CD4-positive, alpha-beta T cell (primary cell): ENCODE measurements around the gene CEP72. TPM values are rescaled to one million over a fixed set of nuclear protein-coding genes. Genes with fewer than 3 reads are reported as not detected.
A peak's percentile ranks its signal among the peaks of the same experiment; 100 is the strongest.

Experiments used
- ATAC-seq: fragments of 200-7000 bp; cut with Tn5 transposase; one replicate; pipeline ENCODE4 v1.10.0; 2022; ENCODE audit warnings: mild to moderate bottlenecking; ENCODE audit not compliant: poor library complexity
- CTCF ChIA-PET: fragments of 350-600 bp; sonication (Branson Sonifier 250); formaldehyde crosslinking; loops from one replicate; lab custom pipeline; 2021; ENCODE audit warnings: antibody characterized with exemption, inconsistent platforms; lab: Charles Lee
- POLR2A ChIA-PET: fragments of 350-600 bp; sonication (Branson Sonifier 250); formaldehyde crosslinking; loops from one replicate; lab custom pipeline; 2021; ENCODE audit warnings: antibody characterized with exemption, inconsistent platforms; lab: Charles Lee
- DNase-seq, 14 experiments: peaks; one replicate each; pipeline ENCODE4 v3.0.0-alpha.2; 2013 to 2020; ENCODE audit warnings: mixed read lengths in 2 of 14
- H3K27ac ChIP-seq, 2 donors: one replicate each; pipeline versions ENCODE4 v1.5.1 to v1.7.0; 2013; ENCODE audit warnings: low read length in 2 of 2, low read depth in 1 of 2, mild to moderate bottlenecking in 1 of 2
- H3K27me3 ChIP-seq, 2 experiments: 1 replicate in 1 of 2; 2 replicates in 1 of 2; pipeline versions ENCODE4 v1.6.1 to v1.7.0; 2013; ENCODE audit warnings: low read length in 2 of 2, control low read depth in 1 of 2, mild to moderate bottlenecking in 1 of 2, moderate library complexity in 1 of 2; ENCODE audit not compliant: insufficient read depth in 2 of 2, control insufficient read depth in 1 of 2
- H3K36me3 ChIP-seq: one replicate; pipeline ENCODE4 v1.6.1; 2013; ENCODE audit warnings: low read length, control low read depth; ENCODE audit not compliant: insufficient read depth
- H3K4me1 ChIP-seq: one replicate; pipeline ENCODE4 v1.6.1; 2013; ENCODE audit warnings: low read length, control low read depth; ENCODE audit not compliant: insufficient read depth
- H3K4me3 ChIP-seq: one replicate; pipeline ENCODE4 v1.5.1; 2013; ENCODE audit warnings: mild to moderate bottlenecking, low read length, moderate library complexity
- H3K9me3 ChIP-seq, 2 experiments: 1 replicate in 1 of 2; 2 replicates in 1 of 2; pipeline versions ENCODE4 v1.6.1 to v1.7.0; 2013; ENCODE audit warnings: low read length in 2 of 2, mild to moderate bottlenecking in 2 of 2, control low read depth in 1 of 2, moderate library complexity in 1 of 2; ENCODE audit not compliant: control insufficient read depth in 1 of 2, insufficient read depth in 1 of 2
- H3K27ac Mint-ChIP-seq: one replicate; pipeline ENCODE4 v1.8.0; 2020; ENCODE audit warnings: mixed read lengths
- H3K27me3 Mint-ChIP-seq: one replicate; pipeline ENCODE4 v1.8.0; 2021; ENCODE audit warnings: mixed read lengths
- H3K36me3 Mint-ChIP-seq: one replicate; pipeline ENCODE4 v1.8.0; 2021; ENCODE audit warnings: low read depth, mixed read lengths
- H3K4me1 Mint-ChIP-seq: one replicate; pipeline ENCODE4 v1.8.0; 2021; ENCODE audit warnings: low read depth, mixed read lengths
- H3K4me3 Mint-ChIP-seq: one replicate; pipeline ENCODE4 v1.8.0; 2020; ENCODE audit warnings: mild to moderate bottlenecking, mixed read lengths
- H3K9me3 Mint-ChIP-seq: one replicate; pipeline ENCODE4 v1.8.0; 2020; ENCODE audit warnings: mixed read lengths
- intact Hi-C, 2 experiments: fragments of 100-400 bp; cut with DNase I in 1 of 2; cut with micrococcal nuclease in 1 of 2; formaldehyde crosslinking; loops; one replicate each; pipeline versions ENCODE4 v1.15.1 to v1.9.0; 2023 to 2025; cut with DNase I, micrococcal nuclease
- total RNA-seq, 174 experiments: library from RNA in 2 of 174; stranded (reverse) in 2 of 174; gene quantifications; one replicate each; pipeline ENCODE4 v1.2.3 and lab custom pipeline; 2021 to 2026
- TF ChIP-seq, protein P1 (sequence below): fragments of 200-600 bp; IDR thresholded peaks from one replicate; pipeline ENCODE4 v1.8.0; 2022; ENCODE audit warnings: antibody characterized with exemption, mild to moderate bottlenecking

Gene CEP72
- total RNA-seq, 2 experiments from 2014 or later: 7.6 to 8.0 TPM

DNA sequence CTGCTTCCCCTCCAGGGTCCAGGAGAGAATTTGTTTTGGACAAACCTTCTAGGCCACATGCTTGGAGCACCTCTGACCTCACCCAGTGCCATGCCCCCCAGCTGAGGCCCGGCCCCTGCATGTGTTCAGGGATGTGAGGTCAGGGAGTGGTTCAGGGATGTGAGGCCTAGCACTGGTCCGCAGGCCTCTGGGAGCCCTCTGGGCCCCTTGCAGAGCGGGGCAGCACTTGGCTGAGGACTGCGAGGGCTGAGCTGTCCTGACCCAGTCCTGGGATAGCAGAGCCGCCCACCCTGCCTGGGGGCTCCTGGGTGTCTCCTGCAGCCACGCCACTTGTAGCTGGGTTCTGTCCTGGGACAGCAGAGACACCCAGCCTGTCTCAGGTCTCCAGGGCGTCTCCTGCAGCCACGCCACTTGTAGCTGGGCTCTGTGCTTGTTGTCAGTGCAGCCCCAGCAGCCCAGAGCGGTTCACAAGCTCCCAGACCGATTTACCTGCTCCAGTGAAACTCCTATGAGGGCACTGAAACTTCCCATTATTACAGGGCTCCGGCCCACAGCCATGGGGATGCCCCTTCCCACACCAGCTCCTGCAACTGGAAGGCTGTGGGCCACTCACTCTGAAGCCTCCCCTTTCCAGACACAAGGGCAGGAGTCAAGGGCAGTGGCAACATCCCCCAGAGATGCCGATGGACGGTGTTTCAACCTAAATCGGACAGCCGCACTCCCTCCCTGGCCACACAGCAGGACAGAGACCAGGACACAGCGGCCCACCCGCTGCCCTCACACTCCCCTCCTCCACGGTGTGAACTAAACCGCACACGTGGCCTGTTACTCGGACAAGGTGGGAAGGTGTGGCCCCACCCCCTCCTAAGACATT lies 5.4 kb upstream of the CEP72 start:
- Mint-ChIP-seq H3K9me3 (no peaks in the 10 kb centered on the region), H3K4me1 (peaks cover 20% of the 10 kb centered on the region), H3K27ac (no peak overlapping the region), H3K27me3 (peaks cover 20% of the 10 kb centered on the region), H3K4me3 (no peak overlapping the region), H3K36me3 (no peaks in the 10 kb centered on the region)
- Histone ChIP-seq H3K4me3 (no peak overlapping the region), H3K4me1 (peaks cover 15% of the 10 kb centered on the region), H3K27me3 (peaks cover 2 to 8% of the 10 kb centered on the region in 2 experiments), H3K9me3 (no peaks in the 10 kb centered on the region), H3K36me3 (no peaks in the 10 kb centered on the region), H3K27ac (no peak overlapping the region)
- DNase-seq (peak in 1 of 14 experiments; percentile 27), ATAC-seq (no peak)
- TF ChIP-seq, protein P1, sequence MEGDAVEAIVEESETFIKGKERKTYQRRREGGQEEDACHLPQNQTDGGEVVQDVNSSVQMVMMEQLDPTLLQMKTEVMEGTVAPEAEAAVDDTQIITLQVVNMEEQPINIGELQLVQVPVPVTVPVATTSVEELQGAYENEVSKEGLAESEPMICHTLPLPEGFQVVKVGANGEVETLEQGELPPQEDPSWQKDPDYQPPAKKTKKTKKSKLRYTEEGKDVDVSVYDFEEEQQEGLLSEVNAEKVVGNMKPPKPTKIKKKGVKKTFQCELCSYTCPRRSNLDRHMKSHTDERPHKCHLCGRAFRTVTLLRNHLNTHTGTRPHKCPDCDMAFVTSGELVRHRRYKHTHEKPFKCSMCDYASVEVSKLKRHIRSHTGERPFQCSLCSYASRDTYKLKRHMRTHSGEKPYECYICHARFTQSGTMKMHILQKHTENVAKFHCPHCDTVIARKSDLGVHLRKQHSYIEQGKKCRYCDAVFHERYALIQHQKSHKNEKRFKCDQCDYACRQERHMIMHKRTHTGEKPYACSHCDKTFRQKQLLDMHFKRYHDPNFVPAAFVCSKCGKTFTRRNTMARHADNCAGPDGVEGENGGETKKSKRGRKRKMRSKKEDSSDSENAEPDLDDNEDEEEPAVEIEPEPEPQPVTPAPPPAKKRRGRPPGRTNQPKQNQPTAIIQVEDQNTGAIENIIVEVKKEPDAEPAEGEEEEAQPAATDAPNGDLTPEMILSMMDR: no peak
- ChIA-PET POLR2A (no interaction called here), CTCF (no interaction called here)
- intact Hi-C loops: no loop called here

DNA sequence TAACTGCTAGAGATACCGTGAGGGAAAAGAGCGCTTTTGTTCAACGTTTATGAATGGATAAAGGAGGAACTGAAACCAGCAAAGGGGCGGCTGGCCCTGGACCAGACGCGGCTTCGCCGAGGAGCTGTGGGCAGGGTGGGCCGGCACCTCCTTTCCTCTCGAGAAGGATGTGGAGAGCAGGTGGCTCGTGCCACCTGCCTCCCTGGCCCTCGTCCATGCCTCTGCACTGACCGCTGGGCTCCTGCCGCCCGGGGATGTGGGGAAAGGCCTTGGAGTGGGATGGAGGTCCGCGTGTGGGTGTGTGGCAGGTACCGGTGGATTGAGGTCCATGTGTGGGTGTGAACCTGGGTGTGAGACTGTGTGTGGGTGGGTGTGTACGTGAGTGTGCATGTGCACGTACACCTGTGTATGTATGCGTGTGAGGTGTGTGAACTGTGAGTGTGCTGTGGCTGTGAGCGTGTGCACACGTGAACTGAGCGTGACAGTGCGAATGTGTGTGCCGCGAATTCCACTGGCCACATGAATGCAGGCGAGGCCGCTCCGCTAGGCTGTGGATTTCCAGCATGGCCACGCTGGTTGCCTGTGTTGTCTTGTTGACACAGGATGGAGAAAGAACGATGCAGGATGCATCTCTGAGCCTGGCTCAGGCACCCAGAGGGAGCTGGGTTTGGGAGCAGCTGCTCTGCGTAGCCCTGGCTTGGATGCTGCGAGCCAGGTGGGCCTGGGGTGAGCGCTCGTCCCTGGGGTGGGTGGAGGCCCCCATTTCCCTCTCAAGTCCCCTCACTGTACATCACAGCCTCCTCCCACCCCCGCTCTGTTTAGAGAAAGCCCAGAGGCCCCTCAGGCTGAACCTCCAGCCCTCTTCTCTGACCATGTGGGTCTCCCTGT lies 4.4 kb upstream of the CEP72 start:
- CTCF ChIA-PET: no interaction called here
- Mint-ChIP-seq H3K27me3 (peaks cover 20% of the 10 kb centered on the region), H3K4me1 (peaks cover 23% of the 10 kb centered on the region), H3K36me3 (peaks cover 3% of the 10 kb centered on the region), H3K9me3 (no peaks in the 10 kb centered on the region), H3K27ac (no peak overlapping the region), H3K4me3 (peak overlapping the region; percentile 67)
- Histone ChIP-seq H3K27ac (no peak overlapping the region), H3K4me1 (peaks cover 20% of the 10 kb centered on the region), H3K9me3 (no peaks in the 10 kb centered on the region), H3K4me3 (no peak overlapping the region), H3K27me3 (peaks cover 2 to 8% of the 10 kb centered on the region in 2 experiments), H3K36me3 (no peaks in the 10 kb centered on the region)
- DNase-seq: peak in 2 of 14 experiments; percentile 17 to 19
- POLR2A ChIA-PET: no interaction called here
- ATAC-seq: no peak
- intact Hi-C loops: no loop called here
- TF ChIP-seq, protein P1: no peak

DNA sequence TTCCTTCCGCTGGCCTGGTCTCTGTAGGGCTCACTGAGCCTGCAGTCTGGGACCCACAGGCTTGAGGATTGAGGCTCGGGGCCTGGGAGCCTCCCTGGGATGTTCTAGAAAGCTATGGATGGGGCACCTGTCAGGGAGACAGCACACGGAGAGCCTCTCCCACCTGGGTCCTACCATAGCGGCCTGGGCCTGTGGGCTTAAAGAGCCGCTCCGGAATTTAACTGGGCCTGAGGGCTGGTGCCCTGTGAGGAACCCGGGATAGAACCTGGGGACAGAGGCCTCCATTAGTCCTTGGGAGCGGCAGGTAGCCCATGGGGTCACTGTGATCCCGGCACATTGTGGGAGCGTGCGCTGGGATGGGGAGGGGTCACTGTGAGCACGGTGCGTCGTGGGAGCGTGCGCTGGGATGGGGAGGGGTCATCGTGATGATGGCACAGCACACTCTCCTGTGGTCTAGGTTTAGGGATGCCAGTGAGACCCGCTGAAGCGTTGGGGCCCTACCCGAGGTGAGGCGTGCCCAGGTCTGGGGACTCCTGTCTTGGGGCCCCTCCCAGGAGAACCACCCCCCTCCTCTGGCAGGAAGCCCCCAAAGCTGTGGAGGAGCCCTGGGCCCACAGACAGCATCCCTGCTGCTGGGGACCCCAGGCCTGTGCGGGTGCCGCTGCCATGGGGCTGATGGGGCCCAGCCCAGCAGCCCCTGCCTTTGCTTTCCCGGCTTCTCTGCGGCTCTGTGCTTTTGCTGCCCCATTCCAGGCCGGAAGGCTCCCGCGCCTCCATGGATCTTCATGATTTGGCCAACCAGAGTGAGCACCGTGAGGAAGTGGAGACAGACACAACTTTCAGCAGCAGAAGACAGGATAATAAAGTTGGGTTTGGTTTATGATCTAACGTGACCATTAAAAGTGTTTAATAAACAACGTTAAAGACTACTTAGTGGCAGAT lies 3.4 kb upstream of the CEP72 start:
- Mint-ChIP-seq H3K4me3 (no peak overlapping the region), H3K4me1 (peaks cover 28% of the 10 kb centered on the region), H3K9me3 (no peaks in the 10 kb centered on the region), H3K36me3 (peaks cover 6% of the 10 kb centered on the region), H3K27me3 (peaks cover 20% of the 10 kb centered on the region), H3K27ac (no peak overlapping the region)
- H3K4me1 ChIP-seq: peaks cover 29% of the 10 kb centered on the region
- H3K9me3 ChIP-seq: no peaks in the 10 kb centered on the region
- DNase-seq: peak in 2 of 14 experiments; percentile 10 to 17
- POLR2A ChIA-PET: no interaction called here
- H3K4me3 ChIP-seq: no peak overlapping the region
- CTCF ChIA-PET: no interaction called here
- TF ChIP-seq, protein P1: no peak
- no peak overlapping the region for H3K27ac ChIP-seq
- no peaks in the 10 kb centered on the region for H3K36me3 ChIP-seq
- peaks cover 2 to 3% of the 10 kb centered on the region in 2 experiments for H3K27me3 ChIP-seq
- intact Hi-C loops: no loop called here
- no peak for ATAC-seq
